Right atrium auricular region (tissue), 2 donors: Measurements from ENCODE around the gene KCNT2. TPM values are rescaled to one million over a fixed set of nuclear protein-coding genes. Genes with fewer than 3 reads are reported as not detected.

Source experiments
- DNase-seq: peaks from one replicate; pipeline ENCODE4 v3.0.0-alpha.2; 2019; ENCODE audit warnings: low spot score
- H3K27ac ChIP-seq, 2 donors: fragments of 200-600 bp; sonication (generic); 1 replicate in 1 of 2; 2 replicates in 1 of 2; pipeline ENCODE4 v1.5.1; 2016 to 2019
- H3K27me3 ChIP-seq, 2 donors: fragments of 200-600 bp; sonication (generic); one replicate each; pipeline versions ENCODE4 v1.5.1 to v1.6.0; 2017 to 2019
- H3K36me3 ChIP-seq: fragments of 200-600 bp; sonication (generic); one replicate; pipeline ENCODE4 v1.5.1; 2016
- H3K4me1 ChIP-seq, 2 donors: fragments of 200-600 bp; sonication (generic); one replicate each; pipeline versions ENCODE4 v1.5.1 to v1.6.0; 2017 to 2019
- H3K4me3 ChIP-seq, 2 donors: fragments of 200-600 bp; sonication (generic); 1 replicate in 1 of 2; 2 replicates in 1 of 2; pipeline ENCODE4 v1.5.1; 2017 to 2019; ENCODE audit warnings: mild to moderate bottlenecking in 1 of 2, moderate library complexity in 1 of 2
- H3K9me3 ChIP-seq, 2 donors: fragments of 200-600 bp; sonication (generic); one replicate each; pipeline ENCODE4 v1.5.1; 2019
- CTCF ChIP-seq, 2 donors: fragments of 200-600 bp; sonication (generic); IDR thresholded peaks; one replicate each; pipeline ENCODE4 v1.5.1; 2019; ENCODE audit warnings: antibody characterized with exemption in 2 of 2
- total RNA-seq, 2 donors: library from RNA; depleted of rRNA; stranded (reverse); fragments of >200 nt; gene quantifications; one replicate each; pipeline ENCODE4 v1.1.0, GENCODE V29; 2016

KCNT2 gene
- total RNA-seq, 2 donors from 2014 or later, result 3.9 to 14.1 TPM

DNA sequence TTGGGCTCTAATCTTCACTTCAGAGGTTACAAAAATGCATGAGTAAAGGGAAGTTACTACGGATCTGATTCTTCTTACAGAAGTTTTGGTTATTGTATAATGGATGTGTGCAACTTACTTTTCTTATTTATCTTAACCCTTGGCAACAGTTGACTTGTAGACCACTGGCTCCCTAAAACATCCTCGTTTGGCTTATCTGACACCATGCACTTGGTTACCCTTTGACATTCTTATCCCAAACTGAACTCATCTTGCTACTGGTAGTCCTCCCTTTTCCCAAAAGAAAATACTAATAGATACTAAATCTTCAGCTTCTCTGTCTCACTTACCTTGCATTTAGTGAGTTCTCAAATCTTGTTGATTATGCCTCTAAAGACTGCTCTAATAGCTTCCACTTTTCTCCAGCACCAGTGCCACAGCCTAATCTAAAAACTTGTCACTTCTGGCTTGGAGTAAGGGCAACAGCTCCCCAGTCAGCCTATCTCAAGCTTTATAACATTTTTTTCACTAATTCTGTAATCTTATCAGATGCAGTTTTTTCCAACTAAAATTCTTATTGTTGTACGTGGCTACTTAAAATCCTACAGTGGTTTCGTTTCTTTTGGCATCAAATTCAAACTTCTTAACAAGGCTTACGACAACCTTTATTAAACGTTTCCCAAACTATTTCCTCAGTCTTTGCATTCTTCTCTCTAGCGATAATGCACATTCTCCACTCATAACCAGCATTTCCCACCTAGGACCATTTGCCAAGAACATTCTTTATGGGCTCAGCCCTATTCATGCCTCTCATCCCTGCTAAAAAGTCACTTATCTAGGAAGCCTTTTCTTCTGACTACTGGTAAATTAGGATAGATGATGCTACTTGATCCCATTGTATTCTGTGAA lies 204.2 kb downstream of the KCNT2 start:
- H3K4me3 ChIP-seq, result no peak overlapping the region
- H3K9me3 ChIP-seq, result peaks cover 0 to 3% of the 10 kb centered on the region in 2 donors
- H3K4me1 ChIP-seq, result no peaks in the 10 kb centered on the region
- H3K36me3 ChIP-seq, result no peaks in the 10 kb centered on the region
- no peak for DNase-seq
- peak overlapping the region in 1 of 2 donors; percentile 26 for H3K27ac ChIP-seq
- H3K27me3 ChIP-seq, result no peaks in the 10 kb centered on the region
- TF ChIP-seq CTCF (IDR thresholded peaks at IDR 0.05), result no peak

- no peaks in the 10 kb centered on the region for H3K4me1 ChIP-seq
- TF ChIP-seq CTCF (IDR thresholded peaks at IDR 0.05), result no peak
- H3K4me3 ChIP-seq, result no peak overlapping the region
- H3K27ac ChIP-seq, result peak overlapping the region in 1 of 2 donors; percentile 48
- peaks cover 0 to 3% of the 10 kb centered on the region in 2 donors for H3K9me3 ChIP-seq
- H3K36me3 ChIP-seq, result no peaks in the 10 kb centered on the region
- H3K27me3 ChIP-seq, result no peaks in the 10 kb centered on the region
- DNase-seq, result no peak
These were observed 206.3 kb downstream of the KCNT2 start for GRCh38 chr1:196401891-196402290.

- H3K4me3 ChIP-seq, result no peak overlapping the region
- DNase-seq, result no peak
- peaks cover 0 to 3% of the 10 kb centered on the region in 2 donors for H3K9me3 ChIP-seq
- H3K4me1 ChIP-seq, result no peaks in the 10 kb centered on the region
- TF ChIP-seq CTCF (IDR thresholded peaks at IDR 0.05), result no peak
- H3K27me3 ChIP-seq, result no peaks in the 10 kb centered on the region
- peak overlapping the region in 1 of 2 donors; percentile 48 for H3K27ac ChIP-seq
- H3K36me3 ChIP-seq, result no peaks in the 10 kb centered on the region
These were observed 206.8 kb downstream of the KCNT2 start for GRCh38 chr1:196401452-196401833.

DNA sequence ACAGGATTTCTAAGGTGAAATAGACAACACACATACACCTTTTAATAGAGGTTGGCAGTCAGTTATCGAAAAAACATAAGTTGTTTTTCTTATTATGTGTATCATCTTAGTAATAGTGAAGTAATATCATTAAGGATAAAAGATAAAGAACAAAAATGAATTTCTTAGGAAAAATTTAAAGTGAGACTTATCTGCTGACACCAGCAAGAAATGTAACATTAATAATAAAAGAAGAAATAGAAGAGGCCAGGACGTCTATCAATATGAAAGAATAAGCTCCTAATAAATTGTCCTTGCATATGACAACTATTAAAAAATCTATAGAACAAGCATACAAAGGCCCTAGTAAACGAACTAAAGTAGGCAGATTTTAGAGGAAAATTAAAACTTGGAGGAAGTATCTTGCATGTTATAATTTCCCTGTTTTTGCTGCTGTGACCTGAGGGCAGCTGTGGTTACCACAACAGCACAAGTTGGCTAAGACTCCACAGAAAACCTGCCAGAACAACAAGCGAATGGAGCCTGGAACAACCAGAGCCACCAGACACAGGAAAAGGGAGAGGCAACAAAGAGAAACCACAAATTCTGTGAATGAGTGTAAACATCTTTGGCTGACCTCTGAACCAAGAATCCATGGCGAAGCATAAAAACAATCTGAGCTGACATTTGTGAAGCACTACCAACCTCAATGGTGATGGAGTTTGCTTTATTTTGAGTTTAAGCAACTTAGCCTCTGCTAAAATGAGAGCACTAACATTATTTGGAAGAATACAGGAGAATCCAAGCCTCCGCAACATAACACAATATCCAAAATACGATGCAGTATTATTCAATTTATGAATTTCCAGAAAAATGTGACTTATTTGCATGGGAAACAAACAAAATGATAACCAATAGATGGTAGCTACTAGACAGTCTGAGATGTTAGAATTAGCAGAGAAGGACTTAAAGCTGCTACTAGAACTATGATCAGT lies 207.5 kb downstream of the KCNT2 start:
- Histone ChIP-seq H3K36me3 (no peaks in the 10 kb centered on the region), H3K4me1 (no peaks in the 10 kb centered on the region), H3K9me3 (peaks cover 0 to 3% of the 10 kb centered on the region in 2 donors), H3K27ac (peak overlapping the region; percentile 6 to 48), H3K4me3 (no peak overlapping the region), H3K27me3 (no peaks in the 10 kb centered on the region)
- TF ChIP-seq CTCF (IDR thresholded peaks at IDR 0.05), result no peak
- peak; percentile 70 for DNase-seq

GRCh38 chr1:196399713-196400112 lies 208.5 kb downstream of the KCNT2 start:
- Histone ChIP-seq H3K36me3 (no peaks in the 10 kb centered on the region), H3K4me3 (no peak overlapping the region), H3K27me3 (no peaks in the 10 kb centered on the region), H3K9me3 (peaks cover 0 to 3% of the 10 kb centered on the region in 2 donors), H3K27ac (no peak overlapping the region), H3K4me1 (no peaks in the 10 kb centered on the region)
- no peak for DNase-seq
- TF ChIP-seq CTCF (IDR thresholded peaks at IDR 0.05), result no peak
